ENCODE data around the gene DHX8.
"Not testable (repeated sequence)": the region's sequence is repeated elsewhere in the genome, so short reads cannot be mapped to it uniquely, and the experiment has no call there.

Gene DHX8

DNA sequence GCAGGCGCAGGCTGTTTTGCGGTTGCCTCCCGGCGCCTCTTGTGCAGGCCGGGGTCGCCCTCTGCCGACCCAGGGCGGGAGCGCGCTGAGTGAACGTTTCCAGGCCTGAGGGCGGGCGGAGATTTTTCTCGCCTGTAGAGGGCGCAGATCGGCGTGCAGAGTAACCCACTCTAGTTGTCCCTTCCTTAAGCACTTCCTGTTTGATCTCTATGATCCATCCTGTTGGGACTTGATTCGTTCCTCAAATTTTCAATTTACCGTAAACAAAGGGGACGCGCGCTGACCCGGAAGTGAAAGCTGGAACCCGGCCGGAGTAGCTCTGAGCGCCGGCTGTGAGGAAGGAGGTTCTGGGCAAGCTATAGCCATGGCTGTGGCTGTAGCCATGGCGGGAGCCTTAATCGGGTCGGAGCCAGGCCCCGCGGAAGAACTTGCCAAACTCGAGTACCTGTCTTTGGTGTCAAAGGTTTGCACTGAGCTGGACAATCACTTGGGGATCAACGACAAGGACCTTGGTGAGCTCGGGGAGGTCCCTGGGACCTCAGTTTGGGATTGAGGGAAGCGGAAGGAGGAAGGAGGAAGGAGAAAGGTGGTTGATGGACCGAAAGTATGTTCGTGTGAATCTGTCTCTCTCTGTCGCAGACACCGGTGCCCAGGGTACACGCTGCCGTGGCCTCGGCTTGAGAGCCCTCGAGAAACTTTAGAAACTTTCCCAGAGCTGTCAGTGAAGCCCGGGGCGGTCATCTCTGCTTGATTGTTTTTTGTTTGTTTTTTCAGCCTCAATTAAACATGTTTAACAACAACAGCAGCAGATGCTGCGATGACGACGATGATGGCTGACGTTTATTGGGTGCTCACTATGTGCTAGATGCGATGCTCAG, at the start of gene DHX8:
Gene DHX8, plus strand, starts transcription at position 302 of the 878 bp plus-strand sequence. Its CDS starts 63 bp downstream, at position 365.
- DNase-seq: peak; percentile 100

DNA sequence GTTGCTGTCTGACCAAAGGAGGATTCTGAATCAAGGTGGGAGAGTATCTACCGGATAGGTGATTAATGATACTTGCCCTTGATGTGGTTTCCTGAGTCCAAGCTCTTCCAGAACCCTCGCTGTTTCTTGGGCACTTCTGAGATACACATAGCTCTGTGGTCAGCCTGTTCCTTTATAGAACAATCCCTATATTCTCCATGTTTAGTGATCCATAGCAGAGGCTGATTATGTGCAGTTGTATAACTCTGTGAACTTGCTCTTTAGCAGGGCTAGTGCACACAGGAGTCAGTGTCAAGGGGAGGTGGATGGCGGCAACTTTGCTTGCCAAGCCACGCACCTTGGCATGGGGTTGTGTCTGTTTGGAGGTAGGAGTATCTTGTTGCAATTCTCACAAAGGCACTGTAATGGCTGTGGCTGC, 48.9 kb upstream of the DHX8 start:
- no peak for DNase-seq

DNA sequence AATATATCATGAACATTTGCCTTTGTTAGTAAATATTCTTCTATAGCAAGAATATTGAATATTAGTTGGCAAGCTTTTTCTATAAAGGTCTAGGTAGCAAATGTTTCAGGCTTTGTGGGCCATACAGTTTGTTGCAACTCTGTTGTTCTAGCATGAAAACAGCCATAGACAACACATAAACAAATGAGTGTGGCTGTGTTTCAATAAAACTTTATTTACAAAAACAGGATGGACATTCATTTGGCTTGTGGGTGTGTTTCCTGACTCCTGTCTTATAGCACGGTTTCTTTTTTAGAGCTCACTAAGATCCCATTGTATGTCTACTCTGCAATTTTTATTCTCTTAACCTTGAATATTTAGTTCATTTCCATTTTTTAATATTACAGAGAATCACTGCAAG, 46.0 kb upstream of the DHX8 start:
- DNase-seq: no peak

DNA sequence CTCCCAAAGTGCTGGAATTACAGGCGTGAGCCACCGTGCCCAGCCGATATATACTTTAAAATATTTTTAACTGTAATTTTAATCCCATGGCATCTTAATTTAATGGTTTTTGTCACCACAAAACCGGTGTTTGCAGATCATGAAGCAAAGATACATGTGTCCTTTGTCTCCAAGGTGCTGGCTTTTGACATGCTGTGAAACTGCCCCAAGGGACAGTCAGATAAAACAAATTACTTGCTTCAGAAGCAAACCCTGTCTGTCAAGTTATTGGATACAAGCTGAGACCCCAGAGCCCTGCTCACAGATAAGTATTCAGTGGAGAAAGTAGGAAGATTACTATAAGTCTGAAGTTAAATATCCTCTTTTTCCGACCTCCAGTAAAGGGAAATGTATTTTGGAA, 45.1 kb upstream of the DHX8 start:
- no peak for DNase-seq

DNA sequence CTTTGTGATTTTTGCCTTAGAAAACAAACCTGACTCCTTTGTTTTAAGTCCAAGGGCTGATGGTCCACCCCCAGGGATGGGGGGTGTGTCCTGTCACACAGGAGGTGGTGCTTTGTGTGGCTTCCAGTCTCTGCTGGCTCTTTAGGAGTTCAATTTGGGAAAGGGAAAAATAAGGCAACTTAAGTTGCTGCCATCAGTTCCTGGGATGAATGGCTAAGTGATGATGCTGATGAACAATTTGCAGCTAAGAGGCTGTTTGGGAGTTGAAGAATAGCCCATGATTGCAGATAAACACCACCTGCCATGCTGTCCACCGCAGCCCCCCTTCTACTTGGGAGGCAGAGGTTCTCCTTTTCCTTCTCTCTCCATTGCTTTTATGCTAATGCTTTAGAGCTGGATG, 44.7 kb upstream of the DHX8 start:
- DNase-seq: peak; percentile 9

DNA sequence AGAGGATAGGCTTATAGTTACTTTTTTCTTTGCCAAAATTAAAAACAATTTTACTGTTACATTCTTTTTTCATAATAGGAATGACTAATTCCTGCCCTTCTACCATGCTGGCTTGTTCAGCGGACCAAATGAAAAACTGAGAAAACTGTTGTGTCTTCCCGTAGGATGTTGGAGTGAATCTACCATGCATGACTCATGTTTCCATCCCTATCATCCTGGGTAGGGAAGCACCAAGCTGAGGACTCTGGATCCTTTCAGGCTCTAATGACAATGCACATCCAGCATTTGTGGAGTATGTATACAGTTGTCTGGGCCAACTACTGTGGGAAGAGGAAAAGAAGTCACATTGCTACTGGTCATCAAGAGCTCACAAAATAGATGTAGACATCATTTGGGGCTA, 41.1 kb upstream of the DHX8 start:
- DNase-seq: no peak

DNA sequence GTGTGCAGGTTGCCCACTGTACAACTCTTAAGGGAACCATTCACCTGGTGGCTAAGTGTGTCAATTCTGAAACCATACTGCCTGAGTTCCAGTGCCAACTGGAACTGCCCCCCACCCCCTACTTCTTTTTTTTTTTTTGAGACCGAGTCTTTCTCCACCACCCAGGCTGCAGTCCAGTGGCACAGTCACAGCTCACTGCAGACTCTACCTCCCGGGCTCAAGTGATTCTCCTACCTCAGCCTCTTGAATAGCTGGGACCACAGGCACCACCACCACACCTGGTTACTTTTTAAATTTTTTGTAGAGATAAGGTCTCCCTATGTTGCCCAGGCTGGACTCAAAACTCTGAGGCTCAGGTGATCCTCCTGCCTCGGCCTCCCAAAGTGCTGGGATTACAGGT, 40.4 kb upstream of the DHX8 start:
- DNase-seq: no peak

DNA sequence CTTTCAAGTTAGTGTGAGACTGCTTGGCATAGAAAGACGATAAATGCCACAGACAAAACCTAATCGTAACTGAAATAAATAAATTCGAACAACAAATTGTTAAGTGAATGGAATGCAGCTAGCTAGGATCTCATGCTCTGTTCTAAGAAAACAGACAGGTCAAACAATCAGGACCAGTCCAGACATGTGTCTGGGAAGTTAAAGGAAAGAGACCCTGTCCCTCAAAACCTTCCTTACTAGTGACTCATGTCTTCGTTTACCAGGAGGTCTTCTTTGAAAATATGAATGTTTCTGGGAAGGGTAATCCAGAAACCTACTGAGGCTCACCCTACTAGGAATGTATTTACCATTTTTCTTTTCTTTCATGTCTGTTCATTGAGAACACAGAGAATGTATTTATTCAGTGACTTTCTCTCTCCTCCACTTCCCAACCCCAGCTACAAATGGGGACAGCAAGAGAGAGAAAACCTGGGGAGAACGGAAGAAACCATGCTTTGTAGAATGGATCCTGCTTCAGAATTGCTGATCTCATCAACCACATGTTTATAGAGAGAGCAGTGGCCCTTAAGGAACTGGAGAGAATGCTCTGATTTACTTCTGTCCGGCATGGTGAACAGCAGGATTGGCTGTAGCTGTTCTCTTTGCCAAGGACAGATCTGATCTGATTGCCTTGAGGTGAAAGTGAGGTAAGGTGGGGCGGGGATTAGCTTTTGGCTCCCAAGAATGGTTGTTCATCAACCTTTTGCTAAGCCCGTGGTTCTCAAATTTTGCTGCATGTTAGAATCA, 39.4 kb upstream of the DHX8 start:
- DNase-seq: no peak

DNA sequence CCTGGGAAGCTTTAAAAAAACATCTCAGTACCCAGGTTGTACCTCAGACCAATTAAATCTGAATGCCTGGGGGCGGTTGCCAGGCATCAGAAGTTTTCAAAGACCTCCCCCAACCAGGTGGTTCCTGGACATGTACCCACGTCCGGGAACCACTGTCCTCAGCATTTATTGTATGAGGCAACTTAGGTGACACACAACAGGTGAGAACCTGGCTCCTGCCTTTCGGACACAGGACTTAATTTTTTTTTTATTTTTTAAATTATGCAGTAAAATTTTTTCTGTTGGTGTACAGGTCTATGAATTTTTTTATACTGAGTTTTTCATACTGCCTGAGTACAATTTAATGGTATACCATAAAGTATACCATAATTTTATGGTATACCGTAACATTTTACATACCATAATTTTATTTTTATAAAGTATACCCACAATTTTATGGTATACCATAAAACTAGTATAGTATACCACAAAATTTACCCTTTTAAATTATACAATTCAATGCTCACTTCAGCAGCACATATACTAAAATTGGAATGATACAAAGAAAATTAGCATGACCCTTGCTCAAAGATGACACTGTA, 38.7 kb upstream of the DHX8 start:
- DNase-seq: no peak

DNA sequence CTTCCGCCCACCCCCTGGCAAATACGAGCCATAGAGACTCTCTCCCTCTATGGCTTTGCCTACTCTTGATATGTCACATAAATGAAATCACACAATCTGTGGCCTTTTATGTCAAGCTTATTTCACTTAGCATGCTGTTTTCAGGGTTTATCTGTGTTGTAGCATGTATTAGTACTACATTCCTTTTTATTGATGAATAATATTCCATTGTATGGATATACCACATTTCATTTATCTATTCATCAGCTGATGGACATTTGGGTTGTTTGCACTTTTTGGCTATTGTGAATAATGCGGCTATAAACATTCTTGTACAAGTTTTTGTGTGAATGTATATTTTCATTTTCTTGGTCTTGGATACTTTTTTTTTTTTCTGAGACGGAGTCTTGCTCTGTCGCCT, 37.0 kb upstream of the DHX8 start:
- DNase-seq: no peak

DNA sequence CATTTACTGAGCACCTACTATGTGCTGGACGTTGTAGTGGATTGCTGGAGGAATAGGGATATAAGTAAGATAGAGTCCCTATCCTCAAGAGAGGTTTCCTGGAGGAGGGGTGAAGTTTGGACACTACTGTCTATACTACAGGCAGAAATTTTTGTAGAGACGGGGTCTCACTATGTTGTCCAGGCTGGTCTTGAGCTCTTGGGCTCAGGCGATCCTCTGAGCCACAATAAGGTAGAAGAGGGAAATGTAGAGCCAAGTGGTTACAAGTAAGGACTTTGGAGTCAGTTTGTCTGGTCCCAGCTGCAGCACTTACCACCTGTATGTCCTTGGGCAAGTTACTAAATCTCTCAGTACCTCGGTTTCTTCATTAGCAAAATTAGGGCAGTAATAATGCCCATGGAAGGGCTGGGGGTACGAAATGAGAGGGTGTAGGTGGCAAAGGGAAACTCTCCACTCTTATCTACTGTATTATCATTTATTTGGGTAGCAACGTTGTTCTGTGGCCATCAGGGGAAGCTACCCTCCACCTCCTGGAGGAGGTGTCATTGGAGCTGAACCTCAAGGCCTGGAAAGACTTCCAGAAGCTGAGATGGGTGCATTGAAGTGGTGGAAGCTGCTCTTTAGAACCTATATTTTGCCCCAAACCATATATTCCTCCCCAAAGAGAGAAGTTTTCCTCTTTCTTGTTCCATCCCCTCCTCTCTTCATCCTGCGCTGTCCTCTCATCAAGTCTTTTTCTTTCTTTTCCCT, 34.9 kb upstream of the DHX8 start:
- no peak for DNase-seq

DNA sequence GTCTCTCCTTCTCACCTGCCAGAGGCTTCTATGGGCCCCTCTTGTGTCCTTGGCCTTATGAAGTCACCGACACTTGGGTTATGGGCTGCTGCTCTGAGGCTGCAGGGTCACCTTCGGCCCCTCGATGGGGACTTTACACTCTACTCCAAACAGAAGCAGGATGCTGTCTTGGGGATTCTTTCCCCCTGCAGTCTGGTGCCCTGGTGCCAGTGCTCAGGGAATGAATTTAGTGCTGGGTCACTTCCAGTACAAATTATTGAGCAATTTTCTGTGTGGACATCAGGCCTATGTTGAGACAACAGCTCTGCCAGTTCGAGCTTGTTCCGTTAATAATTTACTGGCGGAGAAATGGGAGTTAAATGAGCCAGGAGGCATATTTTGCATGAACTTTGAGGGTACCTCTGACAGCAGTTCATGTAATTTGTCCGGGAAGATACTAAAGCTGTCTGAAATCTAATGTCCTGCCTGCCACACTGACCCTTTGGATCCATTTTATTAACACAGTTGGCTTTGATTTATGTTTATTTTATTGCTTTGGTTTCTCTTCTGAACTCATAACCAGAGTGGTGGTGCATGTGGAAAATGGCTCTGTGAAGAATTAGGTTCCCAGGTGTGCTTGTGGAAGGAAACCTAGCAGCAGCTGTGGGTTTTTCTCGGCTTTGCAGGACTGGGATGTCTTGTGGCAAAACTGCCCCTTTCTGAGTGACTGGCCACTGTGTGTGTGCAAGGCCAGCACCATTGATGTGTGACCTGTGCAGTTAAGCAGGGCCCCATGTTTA, 34.1 kb upstream of the DHX8 start:
- no peak for DNase-seq

DNA sequence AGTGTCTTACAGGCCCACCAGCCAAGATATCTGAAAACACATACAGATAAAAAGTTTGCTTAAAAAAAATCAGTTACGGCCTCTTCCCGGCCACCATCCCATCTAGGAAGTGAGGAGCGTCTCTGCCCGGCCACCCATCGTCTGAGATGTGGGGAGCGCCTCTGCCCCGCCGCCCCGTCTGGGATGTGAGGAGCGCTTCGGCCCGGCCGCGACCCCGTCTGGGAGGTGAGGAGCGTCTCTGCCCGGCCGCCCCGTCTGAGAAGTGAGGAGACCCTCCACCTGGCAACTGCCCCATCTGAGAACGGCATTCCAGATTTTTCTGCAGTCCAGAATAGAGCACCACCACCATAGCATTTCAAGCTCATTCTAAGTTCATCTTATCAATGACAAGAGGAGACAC, 33.0 kb upstream of the DHX8 start:
- DNase-seq: not testable (repeated sequence)

DNA sequence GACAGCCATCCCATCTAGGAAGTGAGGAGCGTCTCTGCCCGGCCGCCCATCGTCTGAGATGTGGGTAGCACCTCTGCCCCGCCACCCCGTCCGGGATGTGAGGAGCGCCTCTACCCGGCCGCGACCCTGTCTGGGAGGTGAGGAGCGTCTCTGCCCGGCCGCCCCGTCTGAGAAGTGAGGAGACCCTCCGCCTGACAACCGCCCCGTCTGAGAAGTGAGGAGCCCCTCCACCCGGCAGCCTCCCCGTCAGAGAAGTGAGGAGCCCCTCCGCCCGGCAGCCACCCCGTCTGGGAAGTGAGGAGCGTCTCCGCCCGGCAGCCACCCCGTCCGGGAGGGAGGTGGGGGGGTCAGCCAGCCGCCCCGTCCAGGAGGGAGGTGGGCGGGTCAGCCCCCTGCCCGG, 32.0 kb upstream of the DHX8 start:
- not testable (repeated sequence) for DNase-seq

DNA sequence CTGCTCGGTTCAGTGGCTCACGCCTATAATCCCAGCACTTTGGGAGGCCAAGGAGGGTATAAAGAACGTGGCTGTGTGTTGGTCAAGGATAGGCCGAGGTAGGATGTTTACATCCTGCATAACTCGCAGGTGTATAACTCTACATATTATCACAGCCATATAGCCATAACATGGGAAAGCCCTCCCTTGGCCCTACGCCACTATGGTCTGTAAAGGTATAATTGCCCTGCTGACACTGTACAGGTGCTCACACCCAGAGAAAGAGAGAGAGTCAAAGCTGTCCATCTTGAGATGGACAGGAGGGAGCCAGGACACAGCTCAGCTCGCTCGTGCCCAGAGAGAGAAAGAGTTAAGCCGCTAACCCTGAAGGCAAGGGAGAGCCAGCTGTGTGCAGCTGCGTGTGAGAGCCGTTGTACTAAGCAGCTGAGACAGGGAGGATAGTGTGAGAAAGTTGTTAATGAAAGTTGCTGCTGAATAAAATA, 30.4 kb upstream of the DHX8 start:
- DNase-seq: no peak

DNA sequence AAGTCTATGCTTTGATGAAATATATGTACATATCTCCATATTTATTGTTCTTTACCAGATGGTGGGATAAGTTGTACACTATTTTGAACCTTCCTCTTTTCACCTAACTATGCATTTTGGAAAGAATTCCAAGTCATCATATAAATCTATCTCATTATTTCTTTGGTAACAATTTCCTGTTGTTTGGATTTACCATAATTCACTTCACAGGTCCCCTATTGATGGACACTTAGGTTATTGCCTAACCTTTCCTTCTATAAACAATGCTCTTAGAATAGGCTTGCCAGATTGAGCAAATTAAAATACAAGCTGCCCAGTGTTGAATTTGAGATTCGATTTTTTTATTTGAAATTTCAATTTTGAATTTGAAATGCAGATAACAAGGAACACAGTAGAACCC, 28.9 kb upstream of the DHX8 start:
- DNase-seq: no peak

DNA sequence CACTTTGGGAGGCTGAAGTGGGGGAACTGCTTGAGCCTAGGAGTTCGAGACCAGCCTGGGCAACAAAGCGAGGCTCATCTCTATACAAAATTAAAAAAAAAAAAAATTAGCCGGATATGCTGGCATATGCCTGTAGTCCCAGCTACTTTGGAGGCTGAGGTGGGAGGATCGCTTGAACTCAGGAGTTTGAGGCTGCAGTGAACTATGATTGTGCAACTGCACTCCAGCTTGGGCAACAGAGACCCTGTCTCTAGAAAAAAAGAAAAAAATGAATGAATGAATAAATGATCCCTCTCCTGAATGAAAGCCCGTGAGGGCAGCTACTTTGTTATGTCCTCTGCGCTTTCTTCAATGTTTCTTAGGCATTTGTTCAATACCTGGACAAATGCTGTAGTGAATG, 27.7 kb upstream of the DHX8 start:
- DNase-seq: no peak

DNA sequence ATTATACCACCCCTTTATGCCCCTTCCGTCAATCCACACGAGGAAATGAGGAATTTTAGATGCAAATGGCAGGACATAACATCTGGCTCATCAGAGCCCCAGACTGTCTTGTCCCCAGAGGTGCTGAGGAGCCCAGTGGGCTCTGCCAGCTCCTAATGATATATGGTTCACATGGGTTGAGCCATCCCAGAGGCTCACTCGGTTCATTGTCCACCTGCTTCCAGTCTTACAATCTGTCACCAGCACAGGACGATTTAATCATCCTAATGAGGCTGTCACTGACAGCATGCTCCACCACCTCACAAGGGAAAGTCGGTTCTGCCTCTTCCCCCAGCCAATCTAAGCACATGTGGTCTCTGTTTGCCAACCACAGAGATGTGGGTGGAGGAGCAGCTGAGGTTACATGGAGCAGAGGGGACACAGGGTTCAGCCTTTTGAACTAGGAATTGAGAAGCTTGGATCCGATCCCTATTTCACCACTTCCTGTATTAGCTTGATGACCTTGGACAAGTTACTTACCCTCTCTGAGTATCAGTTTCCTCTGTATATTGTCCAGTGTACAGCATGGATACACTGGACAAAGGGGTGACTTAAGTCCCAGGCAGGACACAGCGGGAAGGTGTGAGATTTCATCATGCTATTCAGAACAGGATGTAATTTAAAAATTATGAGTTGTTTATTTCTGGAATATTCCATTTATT, 27.0 kb upstream of the DHX8 start:
- DNase-seq: peak; percentile 61

DNA sequence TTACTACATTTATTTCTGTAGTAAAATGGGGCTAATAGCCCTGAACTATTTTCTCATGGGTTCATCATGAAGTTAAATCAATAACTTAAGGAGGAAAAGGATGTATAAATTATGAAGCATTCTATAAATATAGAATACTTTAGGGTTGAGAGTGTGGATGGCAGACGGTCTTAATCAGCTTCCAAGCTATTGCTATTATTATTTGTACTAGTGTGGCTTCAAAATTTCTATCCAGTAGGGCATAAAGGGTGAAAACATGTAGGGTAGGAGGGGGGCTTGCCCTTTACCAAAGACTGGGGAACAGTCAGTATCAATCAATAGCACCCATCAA, 26.4 kb upstream of the DHX8 start:
- DNase-seq: no peak

DNA sequence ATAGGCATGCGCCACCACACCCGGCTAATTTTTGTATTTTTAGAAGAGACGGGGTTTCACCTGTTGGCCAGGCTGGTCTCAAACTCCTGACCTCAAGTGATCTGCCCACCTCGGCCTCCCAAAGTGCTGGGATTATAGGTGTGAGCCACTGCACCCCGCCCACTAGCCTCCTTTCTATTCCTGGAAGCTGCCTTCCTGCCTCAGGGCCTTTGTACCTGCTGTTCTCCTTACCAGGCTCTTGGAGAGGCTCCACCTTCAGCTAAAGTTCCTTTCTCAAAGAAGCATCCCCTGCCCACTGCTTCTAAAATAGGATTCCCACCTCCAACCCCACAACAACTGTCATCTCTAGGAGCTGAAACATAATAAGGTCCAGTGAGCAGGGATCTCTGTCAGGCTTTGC, 23.9 kb upstream of the DHX8 start:
- not testable (repeated sequence) for DNase-seq

DNA sequence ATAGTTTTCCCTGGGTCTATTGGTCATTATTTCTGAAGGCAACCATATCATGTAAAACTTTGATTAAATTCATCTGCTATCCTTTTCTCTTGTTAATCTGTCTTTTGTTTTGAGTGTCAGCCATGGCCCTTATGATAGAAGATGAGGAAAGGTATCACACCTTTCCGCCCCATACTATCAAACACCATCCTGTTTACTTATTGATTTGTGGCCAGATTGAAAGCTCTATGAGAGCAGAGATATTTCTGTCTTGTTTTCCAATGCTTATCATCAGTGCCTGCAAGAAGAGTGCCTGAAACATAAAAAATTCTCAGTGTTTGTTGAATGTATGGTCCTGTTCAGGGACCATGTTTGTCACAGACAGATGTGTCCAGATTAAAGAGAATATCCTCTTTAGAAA, 22.6 kb upstream of the DHX8 start:
- no peak for DNase-seq

DNA sequence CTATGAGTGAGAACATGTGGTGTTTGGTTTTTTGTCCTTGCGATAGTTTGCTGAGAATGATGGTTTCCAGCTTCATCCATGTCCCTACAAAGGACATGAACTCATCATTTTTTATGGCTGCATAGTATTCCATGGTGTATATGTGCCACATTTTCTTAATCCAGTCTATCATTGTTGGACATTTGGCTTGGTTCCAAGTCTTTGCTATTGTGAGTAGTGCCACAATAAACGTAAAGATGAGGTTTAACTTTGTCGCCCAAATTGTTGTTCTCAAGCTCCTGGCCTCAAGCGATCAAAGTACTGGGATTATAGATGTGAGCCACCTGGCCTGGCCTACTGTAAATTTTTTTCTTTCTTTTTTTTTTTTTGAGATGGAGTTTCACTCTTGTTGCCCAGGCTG, 21.2 kb upstream of the DHX8 start:
- DNase-seq: not testable (repeated sequence)
